Stomach (tissue), 4 donors: ENCODE results near the gene ARPP19.

Experiments
- POLR2A ChIP-seq, 4 donors: fragments of 450-650 bp; IDR thresholded peaks; one replicate each; pipeline ENCODE4 v1.6.1; 2016; ENCODE audit warnings: antibody characterized with exemption in 4 of 4, control low read depth in 2 of 4, mild to moderate bottlenecking in 1 of 4, moderate library complexity in 1 of 4
- POLR2AphosphoS5 ChIP-seq, 3 donors: sonication (generic); formaldehyde crosslinking; IDR thresholded peaks; one replicate each; pipeline ENCODE4 v1.6.1; 2016; ENCODE audit warnings: antibody characterized with exemption in 3 of 3
- TF ChIP-seq, protein P1 (sequence below), 7 experiments: fragments of 450-650 bp in 4 of 7; fragments of 200-600 bp in 3 of 7; sonication (generic) in 3 of 7; IDR thresholded peaks; one replicate each; pipeline ENCODE4 v1.5.1; 2016 to 2019; ENCODE audit warnings: antibody characterized with exemption in 7 of 7, control low read depth in 2 of 7, mild to moderate bottlenecking in 1 of 7

- TF ChIP-seq, protein P1, sequence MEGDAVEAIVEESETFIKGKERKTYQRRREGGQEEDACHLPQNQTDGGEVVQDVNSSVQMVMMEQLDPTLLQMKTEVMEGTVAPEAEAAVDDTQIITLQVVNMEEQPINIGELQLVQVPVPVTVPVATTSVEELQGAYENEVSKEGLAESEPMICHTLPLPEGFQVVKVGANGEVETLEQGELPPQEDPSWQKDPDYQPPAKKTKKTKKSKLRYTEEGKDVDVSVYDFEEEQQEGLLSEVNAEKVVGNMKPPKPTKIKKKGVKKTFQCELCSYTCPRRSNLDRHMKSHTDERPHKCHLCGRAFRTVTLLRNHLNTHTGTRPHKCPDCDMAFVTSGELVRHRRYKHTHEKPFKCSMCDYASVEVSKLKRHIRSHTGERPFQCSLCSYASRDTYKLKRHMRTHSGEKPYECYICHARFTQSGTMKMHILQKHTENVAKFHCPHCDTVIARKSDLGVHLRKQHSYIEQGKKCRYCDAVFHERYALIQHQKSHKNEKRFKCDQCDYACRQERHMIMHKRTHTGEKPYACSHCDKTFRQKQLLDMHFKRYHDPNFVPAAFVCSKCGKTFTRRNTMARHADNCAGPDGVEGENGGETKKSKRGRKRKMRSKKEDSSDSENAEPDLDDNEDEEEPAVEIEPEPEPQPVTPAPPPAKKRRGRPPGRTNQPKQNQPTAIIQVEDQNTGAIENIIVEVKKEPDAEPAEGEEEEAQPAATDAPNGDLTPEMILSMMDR (IDR thresholded peaks at IDR 0.05), result no peak
- TF ChIP-seq POLR2A (IDR thresholded peaks at IDR 0.05) (no peak), POLR2AphosphoS5 (IDR thresholded peaks at IDR 0.05) (no peak)
Measured at GRCh38 chr15:52524223-52525136, 44.4 kb downstream of the ARPP19 start.
